Measurements from ENCODE around the gene GAS2. TPM values are rescaled to one million over a fixed set of nuclear protein-coding genes. Genes with fewer than 3 reads are reported as not detected.

GAS2 gene
- total RNA-seq, 1 donor from 2014 or later = 1.4 TPM

- Mint-ChIP-seq H3K9me3 (ENCODE audit: unreplicated experiment) (no peaks in the 10 kb centered on the region), H3K4me1 (ENCODE audit: unreplicated experiment) (peaks cover 8% of the 10 kb centered on the region), H3K4me3 (ENCODE audit: unreplicated experiment) (no peak overlapping the region), H3K27ac (ENCODE audit: unreplicated experiment) (no peak overlapping the region), H3K27me3 (ENCODE audit: unreplicated experiment) (no peaks in the 10 kb centered on the region), H3K36me3 (ENCODE audit: low read depth, unreplicated experiment) (no peaks in the 10 kb centered on the region)
- TF ChIP-seq CTCF (IDR thresholded peaks at IDR 0.05; ENCODE audit: unreplicated experiment) = no peak
- DNase-seq (ENCODE audit: low spot score) = no peak
These were observed 83.1 kb downstream of the GAS2 start for GRCh38 chr11:22749536-22749935.

- Mint-ChIP-seq H3K4me3 (ENCODE audit: unreplicated experiment) (no peak overlapping the region), H3K9me3 (ENCODE audit: unreplicated experiment) (no peaks in the 10 kb centered on the region), H3K4me1 (ENCODE audit: unreplicated experiment) (peaks cover 8% of the 10 kb centered on the region), H3K36me3 (ENCODE audit: low read depth, unreplicated experiment) (no peaks in the 10 kb centered on the region), H3K27me3 (ENCODE audit: unreplicated experiment) (no peaks in the 10 kb centered on the region), H3K27ac (ENCODE audit: unreplicated experiment) (no peak overlapping the region)
- no peak for DNase-seq (ENCODE audit: low spot score)
- no peak for TF ChIP-seq CTCF (IDR thresholded peaks at IDR 0.05; ENCODE audit: unreplicated experiment)
These were observed 86.5 kb downstream of the GAS2 start for GRCh38 chr11:22752908-22753310.

- no peak for DNase-seq (ENCODE audit: low spot score)
- no peaks in the 10 kb centered on the region for H3K36me3 Mint-ChIP-seq (ENCODE audit: low read depth, unreplicated experiment)
- H3K27ac Mint-ChIP-seq (ENCODE audit: unreplicated experiment) = no peak overlapping the region
- H3K4me3 Mint-ChIP-seq (ENCODE audit: unreplicated experiment) = no peak overlapping the region
- no peak for TF ChIP-seq CTCF (IDR thresholded peaks at IDR 0.05; ENCODE audit: unreplicated experiment)
- peaks cover 8% of the 10 kb centered on the region for H3K4me1 Mint-ChIP-seq (ENCODE audit: unreplicated experiment)
- no peaks in the 10 kb centered on the region for H3K9me3 Mint-ChIP-seq (ENCODE audit: unreplicated experiment)
- no peaks in the 10 kb centered on the region for H3K27me3 Mint-ChIP-seq (ENCODE audit: unreplicated experiment)
These were observed 87.0 kb downstream of the GAS2 start for GRCh38 chr11:22753416-22753815.

GRCh38 chr11:22761066-22761465 lies 94.7 kb downstream of the GAS2 start:
- Mint-ChIP-seq H3K27ac (ENCODE audit: unreplicated experiment) (no peak overlapping the region), H3K27me3 (ENCODE audit: unreplicated experiment) (no peaks in the 10 kb centered on the region), H3K4me3 (ENCODE audit: unreplicated experiment) (no peak overlapping the region), H3K9me3 (ENCODE audit: unreplicated experiment) (no peaks in the 10 kb centered on the region), H3K36me3 (ENCODE audit: low read depth, unreplicated experiment) (no peaks in the 10 kb centered on the region), H3K4me1 (ENCODE audit: unreplicated experiment) (no peaks in the 10 kb centered on the region)
- no peak for TF ChIP-seq CTCF (IDR thresholded peaks at IDR 0.05; ENCODE audit: unreplicated experiment)
- no peak for DNase-seq (ENCODE audit: low spot score)

GRCh38 chr11:22763166-22763565 lies 96.8 kb downstream of the GAS2 start:
- TF ChIP-seq CTCF (IDR thresholded peaks at IDR 0.05; ENCODE audit: unreplicated experiment) = no peak
- DNase-seq (ENCODE audit: low spot score) = no peak
- no peaks in the 10 kb centered on the region for H3K36me3 Mint-ChIP-seq (ENCODE audit: low read depth, unreplicated experiment)
- no peak overlapping the region for H3K27ac Mint-ChIP-seq (ENCODE audit: unreplicated experiment)
- H3K4me1 Mint-ChIP-seq (ENCODE audit: unreplicated experiment) = no peaks in the 10 kb centered on the region
- no peak overlapping the region for H3K4me3 Mint-ChIP-seq (ENCODE audit: unreplicated experiment)
- H3K9me3 Mint-ChIP-seq (ENCODE audit: unreplicated experiment) = no peaks in the 10 kb centered on the region
- H3K27me3 Mint-ChIP-seq (ENCODE audit: unreplicated experiment) = no peaks in the 10 kb centered on the region

Measured in endothelial cell (in vitro differentiated cells).